Breast epithelium (tissue), 3 donors: Measurements from ENCODE around the gene USP34.

Experiments
- CTCF ChIP-seq, 3 donors: fragments of 450-650 bp; IDR thresholded peaks; one replicate each; pipeline ENCODE4 v1.5.1; 2016 to 2017; ENCODE audit warnings: antibody characterized with exemption in 3 of 3, mild to moderate bottlenecking in 3 of 3, moderate library complexity in 3 of 3
- POLR2A ChIP-seq: fragments of 450-650 bp; IDR thresholded peaks from one replicate; pipeline ENCODE4 v1.6.1; 2016; ENCODE audit warnings: antibody characterized with exemption, mild to moderate bottlenecking, moderate library complexity
- POLR2AphosphoS5 ChIP-seq, 3 donors: sonication (generic); formaldehyde crosslinking; IDR thresholded peaks; one replicate each; pipeline ENCODE4 v1.6.1; 2017; ENCODE audit warnings: antibody characterized with exemption in 3 of 3

- TF ChIP-seq CTCF (IDR thresholded peaks at IDR 0.05) (no peak), POLR2A (no peak), POLR2AphosphoS5 (IDR thresholded peaks at IDR 0.05) (no peak)
These were observed 49.8 kb downstream of the USP34 start for GRCh38 chr2:61420991-61421544.
